Measurements from ENCODE around the gene FEM1C. TPM values are rescaled to one million over a fixed set of nuclear protein-coding genes. Genes with fewer than 3 reads are reported as not detected.

FEM1C gene
- total and polyA plus RNA-seq, 9 of the 15 experiments (the other 6 are each of a cell fraction or from before 2014, with no cell fraction given) = 1.4 to 9.3 (median 4.3) TPM

DNA sequence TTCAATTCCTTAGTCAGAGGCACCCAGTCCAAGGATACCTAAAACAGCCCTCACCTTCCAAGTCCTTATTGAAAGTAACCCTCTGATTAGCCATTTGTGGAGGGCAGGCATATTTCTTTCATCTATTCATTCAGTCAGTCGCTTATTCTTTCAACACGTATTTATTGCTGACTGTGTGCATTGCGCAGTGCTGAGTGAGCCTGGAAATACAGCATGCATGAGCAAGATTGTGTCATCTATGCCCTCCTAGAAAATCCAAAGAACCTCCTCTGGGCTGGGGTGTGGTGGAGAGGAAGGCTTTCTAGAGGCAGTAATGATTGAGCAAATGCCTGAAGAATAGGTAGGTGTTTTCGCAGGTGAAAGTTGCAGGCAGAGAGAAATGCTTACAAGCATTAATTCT is 8.5 kb upstream of the FEM1C start:
- no peaks in the 10 kb centered on the region for H3K79me2 ChIP-seq (ENCODE audit: control insufficient read depth, insufficient read depth, low read length)
- intact Hi-C loops (cut with micrococcal nuclease) = no loop called here
- no peak overlapping the region for H2AFZ ChIP-seq (ENCODE audit: low read depth, low read length)
- H3K36me3 ChIP-seq (ENCODE audit: control insufficient read depth, insufficient read depth, low read length) = no peaks in the 10 kb centered on the region
- H3K27me3 ChIP-seq (ENCODE audit: control insufficient read depth in 2 of 2, insufficient read depth in 2 of 2, low read length in 2 of 2) = no peaks in the 10 kb centered on the region
- DNase-seq (ENCODE audit: extremely low read depth in 1 of 4, low spot score in 3 of 4) (no peak), FAIRE-seq (no peak), ATAC-seq (no peak)
- TF ChIP-seq MTA3 (IDR thresholded peaks at IDR 0.05; ENCODE audit: borderline replicate concordance) (no peak), ZNF316 (IDR thresholded peaks at IDR 0.05) (peak; percentile 56), ZBTB7A (IDR thresholded peaks at IDR 0.05; ENCODE audit: borderline replicate concordance, control insufficient read depth, low read depth, low read length) (no peak), RBM34 (IDR thresholded peaks at IDR 0.05; ENCODE audit: borderline replicate concordance, insufficient read depth, low read length) (no peak), TGIF2 (CRISPR knock-in tag; IDR thresholded peaks at IDR 0.05) (no peak), MAFF (IDR thresholded peaks at IDR 0.05; ENCODE audit: low read length) (0 out of 2 replicates have a peak, but pooled peaks have one; percentile 17), ZBTB11 (CRISPR knock-in tag; IDR thresholded peaks at IDR 0.05) (no peak), HNRNPUL1 (IDR thresholded peaks at IDR 0.05; ENCODE audit: low read length) (no peak), TAF7 (tag; IDR thresholded peaks at IDR 0.05) (no peak), ZNF232 (CRISPR knock-in tag; IDR thresholded peaks at IDR 0.05) (no peak)
- TF ChIP-seq, protein P1, sequence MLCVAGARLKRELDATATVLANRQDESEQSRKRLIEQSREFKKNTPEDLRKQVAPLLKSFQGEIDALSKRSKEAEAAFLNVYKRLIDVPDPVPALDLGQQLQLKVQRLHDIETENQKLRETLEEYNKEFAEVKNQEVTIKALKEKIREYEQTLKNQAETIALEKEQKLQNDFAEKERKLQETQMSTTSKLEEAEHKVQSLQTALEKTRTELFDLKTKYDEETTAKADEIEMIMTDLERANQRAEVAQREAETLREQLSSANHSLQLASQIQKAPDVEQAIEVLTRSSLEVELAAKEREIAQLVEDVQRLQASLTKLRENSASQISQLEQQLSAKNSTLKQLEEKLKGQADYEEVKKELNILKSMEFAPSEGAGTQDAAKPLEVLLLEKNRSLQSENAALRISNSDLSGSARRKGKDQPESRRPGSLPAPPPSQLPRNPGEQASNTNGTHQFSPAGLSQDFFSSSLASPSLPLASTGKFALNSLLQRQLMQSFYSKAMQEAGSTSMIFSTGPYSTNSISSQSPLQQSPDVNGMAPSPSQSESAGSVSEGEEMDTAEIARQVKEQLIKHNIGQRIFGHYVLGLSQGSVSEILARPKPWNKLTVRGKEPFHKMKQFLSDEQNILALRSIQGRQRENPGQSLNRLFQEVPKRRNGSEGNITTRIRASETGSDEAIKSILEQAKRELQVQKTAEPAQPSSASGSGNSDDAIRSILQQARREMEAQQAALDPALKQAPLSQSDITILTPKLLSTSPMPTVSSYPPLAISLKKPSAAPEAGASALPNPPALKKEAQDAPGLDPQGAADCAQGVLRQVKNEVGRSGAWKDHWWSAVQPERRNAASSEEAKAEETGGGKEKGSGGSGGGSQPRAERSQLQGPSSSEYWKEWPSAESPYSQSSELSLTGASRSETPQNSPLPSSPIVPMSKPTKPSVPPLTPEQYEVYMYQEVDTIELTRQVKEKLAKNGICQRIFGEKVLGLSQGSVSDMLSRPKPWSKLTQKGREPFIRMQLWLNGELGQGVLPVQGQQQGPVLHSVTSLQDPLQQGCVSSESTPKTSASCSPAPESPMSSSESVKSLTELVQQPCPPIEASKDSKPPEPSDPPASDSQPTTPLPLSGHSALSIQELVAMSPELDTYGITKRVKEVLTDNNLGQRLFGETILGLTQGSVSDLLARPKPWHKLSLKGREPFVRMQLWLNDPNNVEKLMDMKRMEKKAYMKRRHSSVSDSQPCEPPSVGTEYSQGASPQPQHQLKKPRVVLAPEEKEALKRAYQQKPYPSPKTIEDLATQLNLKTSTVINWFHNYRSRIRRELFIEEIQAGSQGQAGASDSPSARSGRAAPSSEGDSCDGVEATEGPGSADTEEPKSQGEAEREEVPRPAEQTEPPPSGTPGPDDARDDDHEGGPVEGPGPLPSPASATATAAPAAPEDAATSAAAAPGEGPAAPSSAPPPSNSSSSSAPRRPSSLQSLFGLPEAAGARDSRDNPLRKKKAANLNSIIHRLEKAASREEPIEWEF (CRISPR knock-in tag; IDR thresholded peaks at IDR 0.05) = no peak
- TF ChIP-seq, protein P2, sequence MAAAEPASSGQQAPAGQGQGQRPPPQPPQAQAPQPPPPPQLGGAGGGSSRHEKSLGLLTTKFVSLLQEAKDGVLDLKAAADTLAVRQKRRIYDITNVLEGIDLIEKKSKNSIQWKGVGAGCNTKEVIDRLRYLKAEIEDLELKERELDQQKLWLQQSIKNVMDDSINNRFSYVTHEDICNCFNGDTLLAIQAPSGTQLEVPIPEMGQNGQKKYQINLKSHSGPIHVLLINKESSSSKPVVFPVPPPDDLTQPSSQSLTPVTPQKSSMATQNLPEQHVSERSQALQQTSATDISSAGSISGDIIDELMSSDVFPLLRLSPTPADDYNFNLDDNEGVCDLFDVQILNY (CRISPR knock-in tag; IDR thresholded peaks at IDR 0.05) = no peak
- H3K9me3 ChIP-seq (replicated peaks; ENCODE audit: control insufficient read depth, insufficient read depth, low read depth, low read length) = no peaks in the 10 kb centered on the region
- BruUV-seq (replicated peaks) = no TSS peak
- H4K20me1 ChIP-seq (replicated peaks; ENCODE audit: control insufficient read depth, insufficient read depth, low read length) = no peaks in the 10 kb centered on the region
- no peak overlapping the region for H3K9ac ChIP-seq (ENCODE audit: insufficient read depth in 1 of 2, low read depth in 2 of 2, low read length in 2 of 2)
- H3K4me1 ChIP-seq (replicated peaks in 1 of 2; ENCODE audit: control insufficient read depth in 2 of 2, insufficient read depth in 2 of 2, low read length in 2 of 2) = peaks cover 0 to 14% of the 10 kb centered on the region in 2 experiments; a peak in 4 of 5 replicates
- 24% methylated on average over 4 of the region's 4 CpGs for WGBS (ENCODE audit: insufficient coverage, low coverage, missing lambda C conversion rate)
- POLR2A ChIA-PET = no interaction called here
- no peak overlapping the region for H3K27ac ChIP-seq (ENCODE audit: extremely low read depth, low read depth, low read length)
- in situ Hi-C loops (cut with MboI) = no loop called here
- H3K9me1 ChIP-seq (ENCODE audit: control insufficient read depth, insufficient read depth, low read length) = no peaks in the 10 kb centered on the region
- CTCF ChIA-PET (ENCODE audit: low intra/inter-chr PET ratio) = no interaction called here
- no peak overlapping the region for H3K4me3 ChIP-seq
- no peak overlapping the region for H3K4me2 ChIP-seq (ENCODE audit: insufficient read depth, low read length)
